ENCODE results near the gene RAMAC.

DNA sequence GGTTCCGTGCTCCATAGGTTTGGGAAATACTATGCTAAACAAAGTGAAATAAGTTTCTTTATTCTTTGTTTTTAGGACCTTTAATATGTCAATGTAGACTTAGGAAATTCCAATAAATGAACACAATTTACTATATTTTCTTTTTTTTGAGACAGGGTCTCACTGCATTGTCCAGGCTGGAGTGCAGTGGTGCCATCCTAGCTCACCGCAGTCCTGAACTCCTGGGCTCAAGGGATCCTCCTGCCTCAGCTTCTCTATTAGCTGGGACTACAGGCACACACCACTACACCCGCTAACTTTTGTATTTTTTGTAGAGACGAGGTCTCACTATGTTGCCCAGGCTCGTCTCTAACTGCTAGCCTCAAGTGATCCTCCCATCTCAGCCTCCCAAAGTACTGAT lies 21.1 kb upstream of the RAMAC start:
- TF ChIP-seq CTCF (IDR thresholded peaks at IDR 0.05) (no peak), POLR2A (IDR thresholded peaks at IDR 0.05; ENCODE audit: low read depth) (no peak), EP300 (IDR thresholded peaks at IDR 0.05) (no peak)
